Neural cell (in vitro differentiated cells): ENCODE measurements around the gene EREG.

Source experiments
- CTCF ChIP-seq: fragments of 450-650 bp; IDR thresholded peaks from 2 replicates; pipeline ENCODE4 v1.5.1; 2014; ENCODE audit warnings: antibody characterized with exemption, mild to moderate bottlenecking, moderate library complexity; ENCODE audit not compliant: poor library complexity, severe bottlenecking
- EP300 ChIP-seq: fragments of 450-650 bp; conservative IDR thresholded peaks from 2 replicates; pipeline ENCODE4 v1.6.1; 2014; ENCODE audit warnings: antibody characterized with exemption, mild to moderate bottlenecking, moderate library complexity; ENCODE audit not compliant: poor library complexity, severe bottlenecking
- EZH2 ChIP-seq: fragments of 200-600, 300-800 bp; shearing (Covaris generic), sonication (generic); IDR thresholded peaks from 2 replicates; pipeline ENCODE4 v1.6.1; 2014; ENCODE audit warnings: antibody characterized with exemption, low read length, borderline replicate concordance, mild to moderate bottlenecking; ENCODE audit not compliant: insufficient read depth, poor library complexity, severe bottlenecking
- MXI1 ChIP-seq: fragments of 450-650 bp; conservative IDR thresholded peaks from 2 replicates; pipeline ENCODE4 v1.6.1; 2014; ENCODE audit warnings: antibody characterized with exemption, mild to moderate bottlenecking; ENCODE audit not compliant: poor library complexity, severe bottlenecking
- POLR2AphosphoS5 ChIP-seq: IDR thresholded peaks from 2 replicates; pipeline ENCODE4 v1.6.1; 2012
- RAD21 ChIP-seq: fragments of 450-650 bp; conservative IDR thresholded peaks from 2 replicates; pipeline ENCODE4 v1.6.1; 2014; ENCODE audit warnings: antibody characterized with exemption, mild to moderate bottlenecking, moderate library complexity
- REST ChIP-seq: IDR thresholded peaks from 2 replicates; pipeline ENCODE4 v1.6.1; 2012; ENCODE audit warnings: borderline replicate concordance
- SMC3 ChIP-seq: fragments of 450-650 bp; conservative IDR thresholded peaks from 2 replicates; pipeline ENCODE4 v1.6.1; 2014; ENCODE audit warnings: antibody characterized with exemption, mild to moderate bottlenecking, moderate library complexity; ENCODE audit not compliant: poor library complexity

GRCh38 chr4:74431113-74431826 is 66.3 kb downstream of the EREG start:
- TF ChIP-seq POLR2AphosphoS5 (no peak), CTCF (no peak), MXI1 (no peak), SMC3 (no peak), EP300 (no peak), RAD21 (no peak), EZH2 (no peak), REST (no peak)
